ENCODE results near the gene PIM1.

DNA sequence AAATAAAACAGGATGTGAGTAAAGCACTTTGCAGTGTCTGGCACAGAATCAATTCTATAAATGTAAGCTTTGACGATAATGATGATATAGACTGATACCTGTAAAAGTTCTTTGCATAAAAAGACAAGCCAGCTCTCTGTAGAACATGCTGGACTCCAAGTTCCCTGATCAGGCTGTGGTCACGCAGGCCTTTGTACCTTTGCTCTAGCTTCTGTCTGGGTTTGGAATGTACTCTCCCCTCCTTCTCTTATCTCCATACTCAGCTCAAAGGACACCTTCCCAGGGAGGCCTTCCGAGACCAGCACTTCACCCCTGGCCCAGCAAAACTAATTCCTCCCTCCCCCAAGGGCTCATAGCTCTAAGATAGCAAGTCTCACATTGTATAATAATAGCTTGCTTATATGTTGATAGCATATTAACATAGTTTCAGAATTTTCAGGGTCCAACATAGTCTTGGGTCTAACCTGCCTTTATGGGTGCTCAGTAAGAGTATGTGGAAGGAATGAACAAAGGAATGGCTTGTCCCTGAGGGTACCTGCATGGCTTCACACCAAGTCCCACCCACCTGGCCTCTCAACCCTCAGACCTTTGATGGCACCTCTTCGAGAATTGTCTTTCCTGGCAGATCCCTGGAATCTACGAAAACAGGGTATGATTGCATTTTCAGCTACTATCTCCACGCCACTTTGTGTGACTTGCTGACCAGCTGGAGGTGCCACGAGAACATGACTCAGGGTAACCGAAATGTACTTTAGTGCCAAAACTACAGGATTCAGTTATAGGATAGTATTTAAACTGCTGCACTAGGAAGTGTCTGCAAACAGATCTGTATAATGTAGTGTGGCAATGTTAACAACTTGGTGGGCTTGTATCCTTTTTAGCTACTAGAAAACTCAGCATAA lies 41.7 kb upstream of the PIM1 start:
- no peak for TF ChIP-seq EZH2 (IDR thresholded peaks at IDR 0.05; ENCODE audit: borderline replicate concordance, low read depth, low read length, poor library complexity, severe bottlenecking)
- TF ChIP-seq, protein P1, sequence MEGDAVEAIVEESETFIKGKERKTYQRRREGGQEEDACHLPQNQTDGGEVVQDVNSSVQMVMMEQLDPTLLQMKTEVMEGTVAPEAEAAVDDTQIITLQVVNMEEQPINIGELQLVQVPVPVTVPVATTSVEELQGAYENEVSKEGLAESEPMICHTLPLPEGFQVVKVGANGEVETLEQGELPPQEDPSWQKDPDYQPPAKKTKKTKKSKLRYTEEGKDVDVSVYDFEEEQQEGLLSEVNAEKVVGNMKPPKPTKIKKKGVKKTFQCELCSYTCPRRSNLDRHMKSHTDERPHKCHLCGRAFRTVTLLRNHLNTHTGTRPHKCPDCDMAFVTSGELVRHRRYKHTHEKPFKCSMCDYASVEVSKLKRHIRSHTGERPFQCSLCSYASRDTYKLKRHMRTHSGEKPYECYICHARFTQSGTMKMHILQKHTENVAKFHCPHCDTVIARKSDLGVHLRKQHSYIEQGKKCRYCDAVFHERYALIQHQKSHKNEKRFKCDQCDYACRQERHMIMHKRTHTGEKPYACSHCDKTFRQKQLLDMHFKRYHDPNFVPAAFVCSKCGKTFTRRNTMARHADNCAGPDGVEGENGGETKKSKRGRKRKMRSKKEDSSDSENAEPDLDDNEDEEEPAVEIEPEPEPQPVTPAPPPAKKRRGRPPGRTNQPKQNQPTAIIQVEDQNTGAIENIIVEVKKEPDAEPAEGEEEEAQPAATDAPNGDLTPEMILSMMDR (conservative IDR thresholded peaks at IDR 0.05; ENCODE audit: low read depth, low read length) = no peak

Data from A673 (cell line).